CD1c-positive myeloid dendritic cell (primary cell): Measurements from ENCODE around the gene CENPP.

ENCODE experiments used
- DNase-seq: peaks from one replicate; pipeline ENCODE4 v3.0.0-alpha.2; 2016; ENCODE audit errors: extremely low spot score

The CENPP gene

DNA sequence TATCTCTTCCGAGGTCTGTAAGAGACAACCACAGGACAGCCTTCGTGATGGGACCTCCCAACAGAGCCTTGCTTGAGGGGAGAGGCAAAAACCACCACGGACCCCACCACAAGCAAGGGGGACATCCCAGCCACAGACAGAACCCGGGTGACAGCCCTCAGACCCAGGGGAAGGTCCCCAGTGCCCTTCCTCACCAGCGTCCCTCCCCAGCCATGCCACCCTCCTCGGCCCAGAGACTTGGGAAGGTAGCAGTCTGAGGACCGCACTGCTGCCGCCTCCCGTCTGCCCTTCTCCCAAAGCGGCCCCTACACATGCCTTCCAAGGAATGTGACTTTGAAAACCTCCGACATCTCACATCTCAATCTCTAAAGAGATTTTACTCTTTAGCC is 330.8 kb downstream of the CENPP start:
- DNase-seq = no peak

DNA sequence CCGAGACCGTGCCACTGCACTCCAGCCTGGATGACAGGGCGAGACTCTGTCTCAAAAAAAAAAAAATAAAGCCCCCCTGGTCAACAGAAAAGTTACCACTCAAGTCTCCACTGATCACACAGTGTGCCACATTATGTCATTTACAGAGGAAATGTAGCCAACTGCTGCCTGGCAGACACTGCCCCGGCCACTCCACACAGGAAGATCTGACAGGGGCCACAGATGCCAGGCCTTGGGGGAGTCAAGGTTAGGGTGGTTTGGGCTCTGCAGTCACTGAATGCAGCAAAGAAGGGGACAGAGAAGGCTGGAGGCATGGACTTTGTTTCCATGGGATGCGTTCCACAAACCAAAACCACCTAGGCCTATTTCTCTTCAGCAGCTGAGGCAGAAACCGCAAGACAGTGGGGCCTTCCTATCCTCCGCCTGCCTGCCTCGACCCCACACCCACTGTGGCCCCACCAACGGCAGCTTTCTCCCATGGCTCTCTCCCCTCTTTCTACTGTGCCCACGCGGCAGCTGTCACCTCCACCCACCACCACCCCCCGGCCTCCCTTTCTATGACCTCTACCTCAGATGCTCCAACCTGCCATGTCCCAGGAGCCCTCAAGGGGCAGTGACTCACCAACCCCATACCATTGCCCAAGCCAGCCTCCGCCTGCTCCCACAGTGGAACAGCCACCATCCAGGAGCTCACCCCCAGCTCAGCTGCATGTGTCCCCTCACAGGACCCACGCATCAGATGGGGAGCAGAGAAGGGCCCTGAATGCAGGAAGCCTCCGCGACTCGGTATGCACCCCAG is 331.7 kb downstream of the CENPP start:
- DNase-seq = no peak

DNA sequence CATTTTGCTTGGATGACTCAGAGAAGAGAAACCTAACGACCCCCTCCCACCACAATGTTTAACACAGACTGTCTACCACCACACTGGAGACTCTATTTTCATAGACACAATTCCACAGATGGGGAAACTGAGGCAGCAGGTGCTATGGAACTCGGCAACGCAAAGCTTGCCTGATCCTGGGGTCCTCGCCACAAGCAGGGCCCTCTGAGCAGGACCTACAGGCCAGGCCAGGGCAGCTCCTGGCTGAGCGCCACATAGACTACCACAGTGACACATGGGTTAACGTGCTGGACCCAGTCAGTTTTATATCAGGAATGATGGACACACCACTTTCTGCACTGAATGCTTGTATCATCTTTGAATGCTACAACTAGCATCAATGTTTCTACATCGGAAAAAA is 332.4 kb downstream of the CENPP start:
- DNase-seq = no peak

DNA sequence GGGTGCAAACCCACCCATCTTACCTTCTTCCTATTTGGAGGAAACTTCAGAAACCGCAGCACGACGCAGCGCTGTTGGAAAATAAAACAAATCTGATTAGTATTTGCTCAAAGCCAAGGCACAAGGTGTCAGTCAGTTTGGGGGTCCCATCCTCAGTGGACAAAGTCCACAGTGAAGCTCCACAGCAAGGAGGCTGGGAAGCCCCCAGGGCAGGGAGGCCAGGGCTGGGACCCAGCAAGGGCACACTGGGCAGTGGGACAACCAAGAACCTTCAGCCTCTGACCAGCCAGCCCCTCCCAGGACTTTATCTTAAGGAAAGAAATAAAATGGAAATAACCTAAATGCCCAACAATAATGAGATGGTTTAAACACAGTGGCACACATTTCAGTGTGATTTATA is 332.9 kb downstream of the CENPP start:
- no peak for DNase-seq

DNA sequence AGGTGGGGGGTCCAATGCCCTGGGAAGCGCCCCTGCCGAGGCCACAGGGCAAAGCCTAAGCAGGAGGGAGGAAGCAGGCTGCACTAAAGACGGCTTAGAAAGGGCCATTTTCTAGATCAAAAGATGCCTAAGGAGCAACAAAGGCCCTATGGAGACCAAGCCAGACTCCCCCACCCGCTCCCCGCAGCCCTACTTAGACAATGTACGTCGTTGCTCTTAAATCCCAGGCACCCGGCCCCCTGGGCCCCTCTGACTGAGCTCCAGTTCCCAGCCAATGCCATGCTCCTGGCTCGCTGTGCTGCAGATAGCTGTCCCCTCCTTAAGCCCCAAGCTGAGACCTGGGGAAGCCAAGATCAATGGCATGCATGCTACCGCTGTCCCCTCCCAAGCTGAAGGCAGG is 333.8 kb downstream of the CENPP start:
- DNase-seq = no peak

DNA sequence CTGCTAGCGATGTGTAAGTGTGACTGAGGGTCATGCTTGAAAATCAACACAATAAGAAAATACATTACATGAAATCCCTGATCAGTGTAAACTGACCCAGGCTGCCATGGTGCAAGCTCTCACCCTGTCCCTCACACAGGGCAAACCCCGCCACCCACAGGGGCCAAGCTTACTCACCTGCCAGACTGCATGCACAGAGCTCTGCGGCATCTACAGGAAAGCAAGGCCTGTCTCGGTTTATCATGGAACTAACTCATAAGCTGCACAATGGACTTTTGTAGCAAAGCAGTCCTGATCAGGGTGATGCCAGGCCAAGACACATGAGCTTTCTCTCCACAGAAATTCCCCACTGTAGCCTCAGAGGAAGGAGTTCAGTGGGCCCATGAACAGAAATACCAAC is 334.5 kb downstream of the CENPP start:
- DNase-seq = no peak

DNA sequence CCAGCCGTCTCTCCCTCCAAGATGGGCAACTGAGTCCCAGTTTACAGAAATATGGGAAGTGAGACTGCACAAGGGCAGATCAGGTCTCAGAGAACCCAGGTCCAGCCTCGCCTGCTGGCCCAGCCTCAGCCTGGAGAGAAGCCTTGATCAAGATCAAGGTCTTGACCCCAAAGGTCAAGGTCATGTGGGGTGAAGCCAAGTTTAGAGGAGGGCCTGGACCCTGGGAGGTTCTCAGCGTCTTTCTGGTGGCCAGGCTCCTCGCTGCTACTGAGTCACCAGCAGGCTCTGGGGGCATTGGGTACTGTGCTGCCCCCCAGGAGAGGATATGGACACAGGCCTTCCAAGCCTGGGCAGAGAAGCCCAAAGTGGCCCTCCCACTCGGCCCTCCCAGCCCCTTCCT is 335.4 kb downstream of the CENPP start:
- DNase-seq = no peak

DNA sequence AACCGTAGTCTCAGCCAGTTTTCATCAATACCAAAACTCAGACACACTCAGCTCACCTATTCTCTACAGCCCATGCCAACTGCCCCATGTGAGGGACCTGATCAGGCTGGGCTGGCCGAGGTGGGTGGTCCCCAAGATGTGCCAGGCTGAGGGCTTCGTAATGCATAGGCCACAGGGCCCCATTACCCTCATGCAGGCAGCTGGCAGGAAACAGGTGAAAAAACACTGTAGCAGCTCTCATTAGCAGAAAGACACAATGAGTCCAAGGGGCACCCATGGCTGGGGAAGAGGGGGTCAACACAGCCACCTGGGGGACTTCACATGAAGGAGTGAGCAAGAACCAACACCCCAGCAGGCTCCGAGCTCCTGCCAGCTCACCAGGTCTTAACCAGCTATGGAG is 336.0 kb downstream of the CENPP start:
- no peak for DNase-seq

DNA sequence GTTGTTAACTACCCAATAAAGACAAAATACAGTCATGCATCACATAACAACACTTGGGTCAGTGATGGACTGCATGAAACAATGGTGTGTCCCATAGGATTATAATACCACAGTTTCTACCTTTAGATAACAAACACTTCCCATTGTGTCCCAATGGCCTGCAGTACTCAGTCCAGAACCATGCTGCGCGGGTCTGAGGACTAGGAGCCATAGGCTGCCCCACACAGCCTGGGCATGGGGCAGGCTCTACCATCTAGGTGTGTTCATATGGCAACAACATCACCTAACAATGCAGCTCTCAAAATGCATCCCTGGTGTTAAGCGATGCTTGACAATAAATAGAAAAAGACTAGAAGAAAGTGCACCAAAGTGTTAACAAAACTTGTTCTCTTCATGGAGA is 337.4 kb downstream of the CENPP start:
- DNase-seq = no peak

DNA sequence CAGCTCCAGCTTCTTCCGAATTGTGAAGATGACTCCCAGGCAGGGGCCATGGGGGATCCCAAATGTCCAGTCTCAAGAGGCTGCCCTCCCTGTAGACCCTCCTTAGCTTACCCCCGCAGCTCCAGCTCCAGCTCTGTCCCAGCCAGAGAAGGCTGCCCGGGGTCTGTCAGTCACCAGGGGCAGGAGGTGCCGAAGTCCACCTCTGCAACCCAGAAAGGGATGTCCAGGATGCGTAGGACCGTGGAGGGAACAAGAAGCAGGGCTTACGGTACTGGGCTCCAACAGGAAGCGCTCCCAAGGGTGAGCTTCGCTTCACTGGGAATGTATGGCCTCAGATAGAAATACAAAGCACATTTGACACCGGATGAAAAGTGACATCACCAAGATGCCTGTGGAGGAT is 338.2 kb downstream of the CENPP start:
- DNase-seq = no peak

DNA sequence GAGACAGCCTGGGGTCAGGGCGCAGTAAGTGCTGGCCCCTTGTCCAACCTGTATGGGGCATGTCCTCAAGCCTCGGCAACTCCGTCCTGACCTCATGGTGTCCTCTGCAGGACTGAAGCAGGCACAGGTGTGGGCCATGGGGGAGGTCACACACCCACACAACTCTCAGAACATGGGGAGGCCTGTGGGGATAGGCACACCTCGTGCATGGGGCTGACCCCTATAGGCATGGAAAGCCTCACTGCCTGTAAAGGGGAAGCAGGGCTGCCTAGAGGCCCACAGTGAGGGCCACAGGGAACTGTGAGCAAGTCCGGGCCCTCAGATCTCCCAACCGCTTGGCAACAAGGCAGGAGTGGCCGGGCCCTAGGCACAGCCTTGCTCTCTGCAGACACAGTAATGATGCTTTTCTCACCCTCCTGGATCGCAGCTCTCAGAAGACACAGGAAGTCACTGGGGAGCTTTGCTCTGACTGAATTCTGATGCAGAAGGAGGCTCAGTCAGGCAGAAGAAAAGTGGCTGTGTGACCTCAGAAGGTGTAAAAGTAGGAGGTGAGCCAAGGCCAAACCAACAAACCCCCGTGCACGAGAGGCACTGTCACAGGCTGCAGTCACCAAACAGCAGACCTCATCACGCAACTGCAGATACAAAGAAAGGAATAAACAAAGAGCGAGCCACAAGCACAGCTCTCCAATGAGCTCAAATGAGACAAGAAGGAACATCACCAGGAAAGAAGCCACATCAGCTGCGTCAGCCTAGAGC is 338.8 kb downstream of the CENPP start:
- no peak for DNase-seq

DNA sequence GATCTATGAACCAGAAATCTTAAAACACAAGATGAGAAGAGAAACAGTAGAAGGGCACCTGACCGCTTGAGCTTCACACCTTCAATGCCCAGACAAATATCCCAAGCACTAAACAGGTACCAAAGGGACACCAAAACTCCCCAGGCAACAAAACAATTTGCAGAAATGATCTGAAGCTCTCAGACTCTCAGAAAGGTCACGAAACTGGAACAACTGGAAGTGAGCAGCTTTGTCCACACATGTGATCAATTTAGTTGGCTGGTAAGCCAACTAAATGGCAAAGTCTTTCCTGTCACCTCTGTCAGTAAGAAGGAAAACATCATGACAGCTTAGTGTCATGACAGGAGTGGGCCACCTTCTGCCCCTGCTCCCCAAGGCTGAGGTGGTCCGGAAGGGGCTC is 340.1 kb downstream of the CENPP start:
- no peak for DNase-seq

DNA sequence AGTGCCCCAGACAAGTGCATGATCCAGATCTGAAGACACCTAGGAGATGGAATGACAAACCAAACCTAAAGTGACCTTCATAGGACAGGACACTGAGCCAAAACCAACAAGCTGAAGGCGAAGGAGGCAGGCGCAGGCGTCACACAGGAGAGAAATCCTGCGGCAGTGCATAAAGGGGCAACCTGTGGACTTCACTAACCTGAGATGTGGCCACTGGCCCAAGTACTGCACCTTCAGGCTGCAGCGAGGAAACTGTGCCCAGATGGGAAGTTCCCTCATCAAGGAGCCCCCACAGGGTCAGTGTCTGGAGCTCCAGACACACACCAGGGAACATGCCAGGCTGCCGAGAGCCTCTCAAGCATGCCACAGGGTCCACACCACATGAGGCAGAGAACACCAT is 340.5 kb downstream of the CENPP start:
- no peak for DNase-seq

DNA sequence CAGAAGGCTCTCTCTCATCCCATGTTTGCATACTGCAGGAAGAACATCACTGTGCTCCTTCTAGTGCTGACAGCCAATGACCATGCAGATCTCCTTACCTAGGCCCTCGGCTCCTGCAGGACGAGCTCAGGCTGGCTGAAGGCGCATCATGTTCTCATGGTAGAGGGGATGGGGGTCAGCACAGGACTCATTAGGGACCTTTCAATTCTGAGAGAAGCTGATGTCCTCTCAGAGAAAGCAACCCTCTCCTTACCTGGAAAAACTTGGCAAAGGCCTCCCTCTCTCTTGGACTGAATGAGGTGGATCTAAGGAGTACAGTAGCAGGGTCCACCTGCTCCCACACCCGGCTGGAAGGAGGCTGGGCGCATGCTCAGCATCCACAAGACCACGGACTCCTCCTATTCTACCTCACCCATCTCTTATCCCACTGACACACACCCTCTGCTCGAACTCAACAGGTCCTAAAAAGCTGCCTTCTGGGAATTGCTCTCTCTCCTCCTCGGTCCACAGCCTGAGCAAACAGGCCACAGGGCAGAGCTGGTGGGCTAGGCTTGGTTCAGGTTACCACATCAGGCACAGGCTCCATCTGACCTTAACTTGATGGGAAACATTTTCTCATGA is 341.3 kb downstream of the CENPP start:
- DNase-seq = no peak

DNA sequence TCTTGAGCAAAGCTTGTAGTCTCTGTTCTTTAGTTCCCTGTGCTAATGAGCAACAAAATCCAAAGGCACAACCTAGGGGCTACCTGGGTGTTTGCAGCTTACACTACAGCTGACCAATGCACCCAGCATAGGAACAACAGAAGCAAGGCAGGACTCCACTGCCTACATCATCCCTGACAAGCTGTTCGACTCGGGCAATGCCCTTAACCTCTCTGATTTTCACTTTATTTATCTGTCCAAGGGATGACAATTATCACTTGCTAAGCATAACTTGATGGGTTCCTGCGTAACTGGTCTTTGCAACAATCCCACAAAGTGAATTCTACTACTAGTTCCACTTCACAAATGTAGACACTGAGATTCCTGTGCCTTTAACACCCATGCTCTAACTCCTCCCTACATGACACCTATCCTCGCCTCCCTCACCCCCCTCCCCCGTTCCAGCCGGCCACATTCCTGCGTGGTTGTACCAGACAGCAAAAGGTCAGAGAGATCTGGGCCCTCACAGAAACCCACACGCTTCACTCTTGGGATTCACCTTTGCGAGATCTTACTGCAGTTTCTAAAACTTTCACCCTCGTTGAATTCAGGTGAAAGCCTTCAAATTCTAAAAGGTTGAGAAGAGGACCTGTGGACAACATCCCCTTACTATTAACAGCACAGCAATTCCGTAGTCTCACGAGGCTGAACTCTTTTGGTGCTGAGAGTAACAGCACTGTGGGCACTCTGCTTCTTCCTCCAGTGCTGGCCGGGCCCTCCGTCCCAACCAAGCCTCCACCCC is 343.2 kb downstream of the CENPP start:
- peak; percentile 26 for DNase-seq

DNA sequence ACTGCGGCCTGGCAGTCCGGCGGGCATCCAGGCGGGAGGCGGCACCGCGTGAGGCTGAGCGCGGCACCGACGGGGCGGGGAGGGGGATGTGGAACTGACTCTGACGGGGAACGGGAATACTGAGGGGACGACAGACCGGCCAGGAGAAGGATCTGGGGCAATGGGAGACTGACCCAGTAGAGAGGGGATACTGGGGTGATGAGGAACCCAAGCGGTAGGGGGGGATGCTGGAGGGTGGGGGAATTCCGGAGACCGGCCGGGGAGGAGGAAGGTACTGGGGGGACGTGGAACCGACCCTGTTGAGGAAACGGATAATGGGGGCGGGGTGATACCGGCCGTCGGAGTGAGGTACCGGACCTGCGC is 343.8 kb downstream of the CENPP start:
- peak; percentile 60 for DNase-seq
